ENCODE measurements around the gene PIK3IP1. TPM values are rescaled to one million over a fixed set of nuclear protein-coding genes. Genes with fewer than 3 reads are reported as not detected.

PIK3IP1 gene
- total and polyA plus RNA-seq, 9 of the 15 experiments (the other 6 are each of a cell fraction or from before 2014, with no cell fraction given): 0.11 to 1.3 (median 0.77) TPM

GRCh38 chr22:31290494-31291471 is 1.5 kb downstream of the PIK3IP1 start:
- under 1% methylated on average over 23 of the region's 95 CpGs for WGBS (ENCODE audit: insufficient coverage, low coverage, missing lambda C conversion rate)
- H3K36me3 ChIP-seq (ENCODE audit: control insufficient read depth, insufficient read depth, low read length): no peaks in the 10 kb centered on the region
- H3K9me3 ChIP-seq (replicated peaks; ENCODE audit: control insufficient read depth, insufficient read depth, low read depth, low read length): no peaks in the 10 kb centered on the region
- in situ Hi-C loops (cut with MboI): no loop called here
- H3K27me3 ChIP-seq (ENCODE audit: control insufficient read depth in 2 of 2, insufficient read depth in 2 of 2, low read length in 2 of 2): no peaks in the 10 kb centered on the region
- H3K4me3 ChIP-seq: peak overlapping the region; percentile 49
- ChIA-PET CTCF (ENCODE audit: low intra/inter-chr PET ratio) (interaction anchor here (0.6 kb wide), 2 partner anchors 126 to 272 kb away, joined by 3 to 5 read pairs; no protein-coding TSS in a partner anchor), POLR2A (interaction anchor here (0.6 to 3.1 kb wide), 10 partner anchors 9 to 714 kb away, joined by 3 to 7 read pairs (median 4); no protein-coding TSS in a partner anchor)
- BruUV-seq (replicated peaks): no TSS peak
- peak overlapping the region; percentile 85 for H3K4me2 ChIP-seq (ENCODE audit: insufficient read depth, low read length)
- FAIRE-seq (peak; percentile 75), ATAC-seq (peak; percentile 98), DNase-seq (ENCODE audit: extremely low read depth in 1 of 4, low spot score in 3 of 4) (peak; percentile 92 to 96 (median 96))
- no peaks in the 10 kb centered on the region for H3K79me2 ChIP-seq (ENCODE audit: control insufficient read depth, insufficient read depth, low read length)
- no peaks in the 10 kb centered on the region for H4K20me1 ChIP-seq (replicated peaks; ENCODE audit: control insufficient read depth, insufficient read depth, low read length)
- no peaks in the 10 kb centered on the region for H3K9me1 ChIP-seq (ENCODE audit: control insufficient read depth, insufficient read depth, low read length)
- H3K9ac ChIP-seq (ENCODE audit: insufficient read depth in 1 of 2, low read depth in 2 of 2, low read length in 2 of 2): peak overlapping the region; percentile 80 to 90
- peak overlapping the region; percentile 90 for H3K27ac ChIP-seq (ENCODE audit: extremely low read depth, low read depth, low read length)
- H3K4me1 ChIP-seq (replicated peaks in 1 of 2; ENCODE audit: control insufficient read depth in 2 of 2, insufficient read depth in 2 of 2, low read length in 2 of 2): peaks cover 19 to 24% of the 10 kb centered on the region in 2 experiments; a peak in 4 of 5 replicates
- peak overlapping the region; percentile 97 for H2AFZ ChIP-seq (ENCODE audit: low read depth, low read length)
- intact Hi-C loops (cut with micrococcal nuclease): no loop called here
- TF ChIP-seq EP400 (IDR thresholded peaks at IDR 0.05) (peak; percentile 81), CREM (IDR thresholded peaks at IDR 0.05; ENCODE audit: low read depth) (peak; percentile 61), MLX (CRISPR knock-in tag; conservative IDR thresholded peaks at IDR 0.05) (no peak), CHCHD3 (CRISPR knock-in tag; IDR thresholded peaks at IDR 0.05) (no peak), ZBTB9 (CRISPR knock-in tag; IDR thresholded peaks at IDR 0.05) (no peak), MIER1 (IDR thresholded peaks at IDR 0.05; ENCODE audit: low read depth) (no peak), ZNF124 (CRISPR knock-in tag; IDR thresholded peaks at IDR 0.05) (no peak), TRIM28 (IDR thresholded peaks at IDR 0.05) (no peak), ZBTB7A (IDR thresholded peaks at IDR 0.05; ENCODE audit: borderline replicate concordance, control insufficient read depth, low read depth, low read length) (peak; percentile 17; the same call in 1 of the 2 replicates), IRF2 (CRISPR knock-in tag; IDR thresholded peaks at IDR 0.05) (no peak), ZNF197 (CRISPR knock-in tag; IDR thresholded peaks at IDR 0.05; ENCODE audit: low read depth) (no peak), SUPT5H (IDR thresholded peaks at IDR 0.05) (peak; percentile 57; the same call in 1 of the 2 replicates), MITF (IDR thresholded peaks at IDR 0.05) (no peak), BRF1 (IDR thresholded peaks at IDR 0.05; ENCODE audit: borderline replicate concordance, extremely low read depth, insufficient read length) (no peak), NFIX (CRISPR knock-in tag; IDR thresholded peaks at IDR 0.05; ENCODE audit: low read depth) (no peak), RBM25 (IDR thresholded peaks at IDR 0.05; ENCODE audit: low read depth, low read length, severe bottlenecking) (peak; percentile 97), MAFG (tag; conservative IDR thresholded peaks at IDR 0.05) (no peak), JUN (IDR thresholded peaks at IDR 0.05; ENCODE audit: borderline replicate concordance, low read depth, low read length) (peak; percentile 85), JUN (CRISPR knock-in tag; IDR thresholded peaks at IDR 0.05; ENCODE audit: borderline replicate concordance) (no peak)
